HG02840 (cell line): Measurements from ENCODE around the gene MORC3.

ENCODE experiments used
- ATAC-seq: cut with Tn5 transposase; IDR thresholded peaks from one replicate; pipeline ENCODE4 v1.9.1; 2021; ENCODE audit warnings: mild to moderate bottlenecking, moderate library complexity, moderate number of reproducible peaks; ENCODE audit not compliant: unreplicated experiment, low FRiP score

MORC3 gene

DNA sequence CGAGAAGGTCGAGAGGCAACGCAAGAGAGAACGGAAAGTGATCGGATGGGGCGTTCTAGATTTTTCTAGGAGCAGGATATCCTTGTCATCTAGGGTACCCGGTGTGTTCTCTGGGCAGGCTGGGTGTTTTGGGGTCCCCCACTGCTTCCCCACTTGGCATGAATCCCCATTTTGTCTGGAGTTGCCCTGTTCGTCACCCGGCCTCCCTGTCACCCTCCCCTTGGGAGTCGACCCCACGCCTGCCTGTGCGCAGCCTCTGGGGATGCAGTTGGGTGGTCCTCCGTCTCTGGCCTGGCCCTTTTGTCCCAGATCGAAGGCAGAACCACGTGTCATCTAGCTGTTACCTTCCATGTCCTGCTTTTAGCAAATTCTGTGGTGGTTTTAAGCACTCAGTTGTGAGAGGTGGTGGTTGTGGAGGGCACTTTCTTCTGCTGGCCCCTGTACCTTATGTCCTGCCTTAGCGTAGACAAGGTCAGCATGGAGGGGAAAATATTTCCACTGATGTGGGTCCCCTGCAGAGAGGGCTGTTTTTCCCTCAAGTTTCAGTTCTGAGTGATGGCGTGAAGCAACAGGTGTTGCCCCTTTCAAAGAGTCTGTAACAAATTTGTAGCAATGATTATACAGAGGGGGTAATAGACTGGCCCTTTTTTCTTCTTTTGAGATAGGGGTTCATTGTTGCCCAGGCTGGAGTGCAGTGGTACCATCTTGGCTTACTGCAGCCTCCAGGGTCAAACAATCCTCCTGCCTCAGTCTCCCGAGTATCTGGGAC is 100.8 kb downstream of the MORC3 start:
- no peak for ATAC-seq

DNA sequence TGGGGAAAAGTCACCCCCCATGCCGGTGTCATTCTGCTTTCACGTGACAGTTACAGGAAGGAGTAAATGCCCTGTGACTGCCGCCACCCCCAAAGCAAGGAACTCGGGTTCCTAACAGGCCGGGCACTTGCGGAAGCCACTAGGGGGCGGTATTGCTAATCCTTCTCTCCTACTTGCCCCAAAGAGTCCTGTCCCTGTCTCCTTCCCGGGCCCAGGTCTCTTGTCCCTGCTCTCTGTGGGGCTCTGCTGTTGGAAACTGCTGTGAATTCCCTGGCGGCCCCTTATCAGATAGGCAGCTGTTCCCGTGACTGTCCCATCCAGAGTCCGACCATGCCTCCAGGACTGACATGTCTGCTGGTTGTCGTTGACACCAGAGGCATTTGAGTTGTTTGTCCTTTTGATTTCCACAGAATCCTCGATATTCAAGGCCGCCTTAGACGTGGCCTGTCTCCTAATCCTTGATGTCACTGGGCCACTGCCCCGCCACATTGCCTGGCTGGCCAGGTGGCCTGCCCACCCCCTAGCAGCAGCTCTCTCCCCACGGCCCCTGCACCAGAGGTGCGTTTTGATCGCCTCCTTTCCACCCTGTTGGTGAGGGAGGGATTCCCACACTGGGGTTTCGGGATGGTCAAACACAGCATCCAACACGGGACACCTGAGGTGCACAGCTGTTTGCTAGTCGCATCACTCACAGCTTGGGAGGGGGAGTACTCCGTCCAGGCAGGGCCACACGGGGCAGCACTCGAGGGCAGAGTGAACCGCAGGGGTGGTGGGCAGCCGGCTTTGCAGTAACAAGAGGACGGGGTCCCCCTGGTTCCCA is 102.5 kb downstream of the MORC3 start:
- no peak for ATAC-seq

DNA sequence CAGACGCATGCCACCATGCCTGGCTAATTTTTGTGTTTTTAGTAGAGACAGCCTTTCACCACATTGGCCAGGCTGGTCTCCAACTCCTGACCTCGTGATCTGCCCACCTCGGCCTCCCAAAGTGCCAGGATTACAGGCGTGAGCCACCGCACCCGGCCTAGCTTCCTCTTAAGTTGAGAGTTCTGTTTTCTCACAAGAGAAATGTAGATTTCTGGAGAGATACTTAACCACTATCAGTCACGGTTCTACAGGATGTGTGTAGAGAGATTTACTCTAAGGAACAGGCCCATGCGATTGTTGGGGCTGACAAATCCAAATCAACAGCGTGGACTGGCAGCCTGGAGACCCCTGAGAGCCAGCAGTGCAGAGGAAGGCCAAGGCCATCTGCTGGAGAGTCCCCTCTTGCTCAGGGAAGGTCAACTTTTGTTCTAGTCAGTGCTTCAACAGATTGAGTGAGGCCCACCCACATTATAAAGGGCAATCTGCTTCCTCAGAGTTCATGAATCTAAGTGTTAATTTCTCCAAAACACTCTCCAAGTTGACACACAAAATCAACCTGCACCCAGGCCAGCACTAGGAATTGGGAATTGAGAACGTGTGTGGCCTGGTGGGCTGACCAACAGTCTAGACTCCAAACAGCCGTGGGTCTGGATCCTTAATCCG is 103.9 kb downstream of the MORC3 start:
- no peak for ATAC-seq

DNA sequence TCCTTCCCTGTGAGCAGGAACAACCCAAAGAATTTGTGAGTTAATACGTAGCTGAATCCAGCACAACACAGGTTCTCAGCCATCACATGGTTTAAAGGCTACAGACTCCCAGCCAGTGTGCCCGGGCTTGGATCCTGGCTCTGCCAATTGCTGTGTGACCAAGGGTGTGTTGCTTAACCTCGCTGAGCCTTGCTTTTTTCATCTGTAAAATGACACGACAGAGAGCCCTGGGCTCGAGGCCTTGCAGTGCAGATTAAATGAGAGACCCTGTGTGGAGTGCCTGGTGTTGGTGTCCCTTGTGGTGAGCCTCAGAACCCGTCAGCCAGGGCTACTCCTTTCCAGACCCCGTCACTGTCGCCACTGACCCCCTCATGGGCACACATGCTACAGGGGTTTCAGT is 104.6 kb downstream of the MORC3 start:
- ATAC-seq = no peak

DNA sequence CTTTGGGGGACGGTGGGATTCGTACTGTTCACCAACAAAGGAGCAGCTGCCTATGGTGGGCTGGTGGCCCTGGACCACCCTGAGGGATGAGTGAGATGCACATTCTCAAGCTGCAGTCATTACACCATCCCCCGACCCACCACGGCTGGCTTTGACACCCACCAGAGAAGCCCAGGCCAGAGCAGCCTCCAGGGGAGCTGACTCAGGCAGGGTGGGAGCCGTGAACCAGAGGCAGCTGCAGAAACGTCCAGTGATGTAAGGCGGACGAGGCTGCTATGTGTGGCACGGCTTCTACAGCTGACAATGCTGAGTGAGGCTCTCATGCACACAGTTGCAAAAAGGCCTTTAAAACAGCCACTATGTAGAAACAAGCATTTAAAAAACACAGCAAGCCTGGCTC is 105.3 kb downstream of the MORC3 start:
- no peak for ATAC-seq
